PFSK-1 (cell line): ENCODE measurements around the gene FRG2.
"Not testable (repeated sequence)": the region's sequence is repeated elsewhere in the genome, so short reads cannot be mapped to it uniquely, and the experiment has no call there.

Source experiments
- POLR2AphosphoS5 ChIP-seq: IDR thresholded peaks from 2 replicates; pipeline ENCODE4 v1.6.1; 2012; ENCODE audit warnings: low read depth, mild to moderate bottlenecking, control low read depth, low read length, moderate library complexity
- SIN3A ChIP-seq: IDR thresholded peaks from 2 replicates; pipeline ENCODE4 v1.6.1; 2012; ENCODE audit warnings: mild to moderate bottlenecking, low read length, moderate library complexity, borderline replicate concordance; ENCODE audit not compliant: insufficient read depth
- TAF1 ChIP-seq: IDR thresholded peaks from 2 replicates; pipeline ENCODE4 v1.6.1; 2012; ENCODE audit warnings: low read length, control low read depth, borderline replicate concordance; ENCODE audit not compliant: insufficient read depth

DNA sequence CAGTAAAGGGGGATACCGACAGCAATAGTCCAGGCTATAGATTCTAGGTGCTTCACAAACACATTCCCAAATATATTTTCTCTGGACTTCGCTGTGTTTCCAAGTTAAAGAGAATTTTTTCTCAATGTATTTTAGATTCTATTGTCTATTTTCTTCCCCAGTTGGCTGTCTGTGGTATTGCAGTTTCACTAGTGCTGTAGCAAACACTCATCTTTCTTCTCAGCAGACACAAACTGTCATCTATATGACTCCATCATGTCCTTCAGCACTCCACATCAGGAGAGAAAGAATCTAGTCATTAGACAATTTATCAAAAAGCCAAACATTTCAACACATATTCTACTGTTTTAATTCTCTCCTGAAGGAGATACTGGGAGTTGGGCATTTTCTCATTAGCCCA lies 37.3 kb upstream of the FRG2 start, which contains the start of gene DBET:
- not testable (repeated sequence) for TF ChIP-seq POLR2AphosphoS5, SIN3A, TAF1
